LNCAP (cell line): ENCODE measurements around the gene HPDL.

Experiments
- CTCF ChIP-seq: fragments of 450-650 bp; IDR thresholded peaks from 2 replicates; pipeline ENCODE4 v1.5.1; 2017; ENCODE audit warnings: mild to moderate bottlenecking

The HPDL gene

GRCh38 chr1:45326627-45327623, at the start of gene HPDL:
TSS of gene HPDL (plus strand) at chr1:45326895. CDS start at chr1:45327149, 254 bp downstream.
- TF ChIP-seq CTCF = no peak

DNA sequence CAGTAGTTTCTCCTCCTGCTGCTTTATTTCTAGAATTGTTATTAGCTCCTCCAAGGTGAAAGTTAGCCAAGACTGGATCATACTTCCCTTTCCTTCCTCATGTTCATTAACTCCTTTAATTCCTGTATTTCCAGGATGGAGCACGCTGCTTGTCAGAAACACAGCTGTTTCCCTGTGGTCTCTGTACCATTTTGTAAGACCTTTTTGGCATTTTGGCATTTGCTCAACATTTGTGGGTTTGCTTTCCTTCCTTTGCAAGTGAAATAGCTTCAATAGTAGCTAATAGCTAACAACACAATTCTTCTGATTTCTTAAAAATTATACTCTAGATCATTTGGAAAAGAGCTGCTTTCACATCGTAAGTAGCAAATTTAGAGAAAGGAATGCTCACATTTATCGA, 44.3 kb upstream of the HPDL start:
- no peak for TF ChIP-seq CTCF

GRCh38 chr1:45291716-45292115, 35.0 kb upstream of the HPDL start:
- no peak for TF ChIP-seq CTCF

GRCh38 chr1:45297666-45298356, 28.9 kb upstream of the HPDL start:
- TF ChIP-seq CTCF = no peak

- TF ChIP-seq CTCF = no peak
Observed at GRCh38 chr1:45299296-45299695, 27.4 kb upstream of the HPDL start.

DNA sequence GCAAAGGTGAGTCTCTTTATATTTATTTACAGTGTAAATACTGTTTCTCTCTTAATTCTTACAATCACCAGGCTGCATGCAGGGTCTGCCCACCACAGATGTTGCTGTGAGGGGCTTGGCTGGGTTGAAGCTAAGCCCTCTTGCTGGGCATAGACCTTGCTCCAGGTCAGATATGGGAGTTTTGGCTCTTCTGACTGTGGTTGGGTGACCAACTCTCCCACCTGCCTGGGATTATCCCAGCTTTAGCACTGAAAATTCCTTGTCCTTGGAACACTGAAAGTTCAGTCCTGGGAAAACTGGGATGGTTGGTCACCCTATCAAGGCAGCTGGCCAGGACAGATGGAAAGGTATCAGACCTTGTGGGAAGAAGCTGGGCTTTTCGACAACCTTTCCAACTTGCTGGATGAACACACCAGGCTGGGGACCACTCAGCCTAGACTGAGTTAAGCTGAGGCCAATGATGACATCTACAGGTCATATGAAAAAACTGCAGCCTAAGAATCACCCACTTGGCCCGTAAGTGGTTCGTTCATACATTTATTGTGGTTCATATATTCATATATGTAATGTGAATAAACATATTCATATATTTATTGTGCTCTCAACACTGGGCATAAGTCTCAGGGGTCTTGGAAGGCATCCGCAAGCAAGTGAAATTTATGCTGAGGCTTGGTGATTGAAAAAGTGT, 26.6 kb upstream of the HPDL start:
- peak; percentile 86 for TF ChIP-seq CTCF

- no peak; the same call in 1 of the 2 replicates for TF ChIP-seq CTCF
Observed at GRCh38 chr1:45300669-45300997, 26.1 kb upstream of the HPDL start.
